ENCODE data around the gene KCNJ15.

KCNJ15 gene

GRCh38 chr21:38346286-38346685, 89.5 kb downstream of the KCNJ15 start:
- H3K36me3 ChIP-seq: no peaks in the 10 kb centered on the region
- no peak overlapping the region for H3K4me3 ChIP-seq (ENCODE audit: low read depth, low read length)
- H3K9me3 ChIP-seq: no peaks in the 10 kb centered on the region
- peaks cover 8% of the 10 kb centered on the region; the same call in 1 of the 2 replicates for H3K27me3 ChIP-seq
- no peak for DNase-seq
- H3K4me1 ChIP-seq: no peaks in the 10 kb centered on the region
- TF ChIP-seq CTCF (IDR thresholded peaks at IDR 0.05; ENCODE audit: low read depth, low read length): no peak

GRCh38 chr21:38349111-38349746, 92.4 kb downstream of the KCNJ15 start:
- Histone ChIP-seq H3K36me3 (no peaks in the 10 kb centered on the region), H3K4me1 (no peaks in the 10 kb centered on the region), H3K4me3 (ENCODE audit: low read depth, low read length) (no peak overlapping the region), H3K27me3 (peaks cover 8% of the 10 kb centered on the region), H3K9me3 (no peaks in the 10 kb centered on the region)
- no peak for TF ChIP-seq CTCF (IDR thresholded peaks at IDR 0.05; ENCODE audit: low read depth, low read length)
- DNase-seq: no peak

- Histone ChIP-seq H3K4me1 (no peaks in the 10 kb centered on the region), H3K27me3 (peaks cover 8% of the 10 kb centered on the region), H3K9me3 (no peaks in the 10 kb centered on the region), H3K4me3 (ENCODE audit: low read depth, low read length) (no peak overlapping the region), H3K36me3 (no peaks in the 10 kb centered on the region)
- DNase-seq: no peak
- no peak for TF ChIP-seq CTCF (IDR thresholded peaks at IDR 0.05; ENCODE audit: low read depth, low read length)
These were observed 93.2 kb downstream of the KCNJ15 start for GRCh38 chr21:38349977-38350376.

GRCh38 chr21:38350684-38351083, 93.9 kb downstream of the KCNJ15 start:
- Histone ChIP-seq H3K9me3 (no peaks in the 10 kb centered on the region), H3K4me1 (no peaks in the 10 kb centered on the region), H3K4me3 (ENCODE audit: low read depth, low read length) (no peak overlapping the region), H3K27me3 (peaks cover 8% of the 10 kb centered on the region), H3K36me3 (no peaks in the 10 kb centered on the region)
- no peak for TF ChIP-seq CTCF (IDR thresholded peaks at IDR 0.05; ENCODE audit: low read depth, low read length)
- no peak for DNase-seq

GRCh38 chr21:38351176-38351959, 94.6 kb downstream of the KCNJ15 start:
- H3K36me3 ChIP-seq: no peaks in the 10 kb centered on the region
- no peak overlapping the region for H3K4me3 ChIP-seq (ENCODE audit: low read depth, low read length)
- TF ChIP-seq CTCF (IDR thresholded peaks at IDR 0.05; ENCODE audit: low read depth, low read length): no peak
- DNase-seq: no peak
- no peaks in the 10 kb centered on the region for H3K9me3 ChIP-seq
- no peaks in the 10 kb centered on the region for H3K4me1 ChIP-seq
- H3K27me3 ChIP-seq: peaks cover 8% of the 10 kb centered on the region

GRCh38 chr21:38351961-38352521, 95.2 kb downstream of the KCNJ15 start:
- no peaks in the 10 kb centered on the region for H3K4me1 ChIP-seq

More at GRCh38 chr21:38351961-38352521, 95.2 kb downstream of the KCNJ15 start:
- TF ChIP-seq CTCF (IDR thresholded peaks at IDR 0.05; ENCODE audit: low read depth, low read length): no peak
- H3K27me3 ChIP-seq: peaks cover 8% of the 10 kb centered on the region
- no peak for DNase-seq
- no peaks in the 10 kb centered on the region for H3K9me3 ChIP-seq
- H3K4me3 ChIP-seq (ENCODE audit: low read depth, low read length): no peak overlapping the region
- no peaks in the 10 kb centered on the region for H3K36me3 ChIP-seq

Measured in BE2C (cell line).